Activated T-cell treated with anti-CD3 and anti-CD28 coated beads, Interleukin-2, amount 50 U/mL, for 48 hours (primary cell): Measurements from ENCODE around the gene COL4A3.

Source experiments
- DNase-seq, 2 experiments: peaks; one replicate each; pipeline ENCODE4 v3.0.0-alpha.2; 2020

COL4A3 gene

DNA sequence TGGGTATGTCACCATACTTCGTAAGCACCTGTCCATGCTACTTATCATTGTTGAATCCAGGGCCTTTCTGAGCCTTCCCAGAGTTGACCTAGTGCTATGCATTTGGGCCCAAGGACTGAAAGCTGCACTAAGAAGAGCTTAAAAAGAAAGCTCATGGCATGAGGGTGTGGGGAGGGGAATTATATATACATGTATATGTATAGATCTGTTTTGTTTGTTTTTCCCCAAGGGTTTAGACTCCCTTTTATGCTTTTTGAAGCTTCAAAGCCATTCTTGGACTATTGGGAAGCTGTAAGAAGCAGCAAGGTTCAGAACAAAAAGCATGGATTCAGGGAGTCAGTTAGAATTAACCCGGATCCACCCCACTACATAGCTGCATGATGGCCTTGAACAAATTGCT lies 183.9 kb downstream of the COL4A3 start:
- DNase-seq: no peak

DNA sequence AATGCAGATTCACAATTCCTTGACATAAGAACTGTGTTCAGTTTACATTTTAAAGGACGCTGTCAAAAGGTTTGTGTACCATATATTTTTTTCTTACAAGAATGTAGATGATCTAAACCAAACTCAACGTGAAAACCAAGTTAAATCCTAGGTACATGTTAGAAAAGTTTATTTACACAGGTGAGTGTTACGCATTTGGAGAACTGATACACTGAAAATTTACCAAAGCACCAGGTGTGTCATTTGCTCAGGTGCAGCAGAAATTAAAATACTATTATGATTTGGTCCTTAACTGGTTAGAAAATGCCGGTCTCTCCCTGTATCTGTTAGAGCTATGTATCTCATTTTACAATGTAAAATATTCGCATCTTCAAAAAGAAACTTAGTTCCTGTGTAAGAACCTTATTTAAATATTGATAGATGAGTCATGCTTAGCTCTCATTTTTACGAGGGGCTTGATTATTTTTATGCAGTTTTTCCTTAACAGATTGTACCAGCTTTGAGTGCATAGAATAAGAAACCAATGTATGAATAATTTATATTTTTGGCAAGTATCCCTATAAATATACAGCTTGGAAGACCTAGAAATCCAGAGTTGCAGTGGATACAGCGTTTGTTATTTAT lies 185.7 kb downstream of the COL4A3 start:
- DNase-seq: no peak

DNA sequence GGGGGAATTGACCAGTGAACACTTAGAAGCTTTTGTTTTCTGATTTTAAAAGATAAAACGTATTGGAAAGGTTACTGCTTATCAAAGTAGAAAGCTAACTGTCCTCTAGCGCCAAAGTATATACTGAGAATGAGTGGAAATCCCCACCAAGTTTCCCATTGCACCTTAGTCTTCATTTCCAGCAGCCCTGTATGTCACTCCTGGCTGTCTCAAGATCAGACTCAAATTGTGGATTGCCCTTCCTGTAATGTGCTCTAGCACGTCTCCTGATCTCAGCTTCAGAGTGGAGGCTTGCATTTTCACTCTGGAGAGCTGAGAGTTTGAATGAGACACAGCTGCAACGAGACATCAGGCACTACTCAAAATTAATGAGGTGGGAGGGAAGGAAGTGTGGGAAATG lies 187.2 kb downstream of the COL4A3 start:
- DNase-seq: no peak

DNA sequence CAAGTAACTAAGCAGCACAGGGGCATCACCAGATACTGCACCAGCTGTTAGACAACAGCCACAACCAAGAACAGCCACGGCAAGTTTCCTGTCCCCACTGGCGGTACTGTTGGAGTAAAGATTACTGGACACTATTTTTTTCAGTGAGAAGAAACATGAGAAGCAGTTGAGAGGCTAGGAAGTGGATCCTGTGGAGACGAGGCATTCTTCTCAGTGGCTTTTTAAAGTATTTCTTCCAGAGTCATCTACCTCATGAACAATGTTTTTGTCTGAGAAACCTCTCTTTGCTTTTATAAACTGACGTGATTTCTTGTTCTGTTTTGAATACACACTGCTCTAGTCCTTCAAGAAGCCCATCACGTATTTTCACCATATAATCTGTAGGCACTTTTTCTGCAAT lies 195.9 kb downstream of the COL4A3 start:
- no peak for DNase-seq

DNA sequence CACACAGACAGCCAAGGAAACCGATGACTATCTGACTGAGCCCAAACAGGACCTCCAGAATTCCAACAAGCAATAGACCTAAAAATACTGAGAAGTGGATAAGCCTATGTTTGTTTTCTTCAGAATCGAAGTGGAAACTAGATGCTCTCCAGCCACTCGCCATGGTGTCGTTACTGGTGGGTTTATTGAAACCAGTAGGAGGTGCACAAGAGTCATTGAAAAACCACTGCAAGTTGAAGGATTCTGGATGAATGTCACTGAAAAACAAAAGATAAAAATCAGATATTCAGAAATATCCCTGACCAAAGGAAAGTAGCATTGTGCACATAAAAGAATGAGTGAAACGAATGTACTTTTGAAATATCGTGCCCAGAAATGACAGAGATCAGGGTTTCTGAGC lies 199.3 kb downstream of the COL4A3 start:
- DNase-seq: no peak
